ENCODE results near the gene ADARB1.

DNA sequence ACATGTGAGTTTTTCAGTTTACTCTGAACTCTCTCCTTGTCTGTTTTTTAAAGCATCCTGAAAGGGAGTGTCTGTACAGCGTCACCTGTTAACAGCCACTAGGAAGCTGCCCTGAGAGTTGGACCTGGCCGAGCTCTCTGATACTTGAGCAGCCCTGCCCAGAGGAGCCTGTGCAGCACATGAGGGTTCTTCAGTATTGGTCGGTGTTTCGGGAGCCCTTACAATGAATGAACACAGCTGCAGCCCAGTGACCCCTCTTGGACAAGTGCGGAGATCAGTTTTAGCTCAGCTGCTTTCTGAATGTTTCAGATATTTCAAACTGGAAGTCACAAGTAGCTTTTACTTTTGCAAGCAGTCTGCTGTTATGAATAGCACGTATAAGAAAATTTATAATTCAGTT lies 39.2 kb downstream of the ADARB1 start:
- TF ChIP-seq POLR2A (IDR thresholded peaks at IDR 0.05; ENCODE audit: low read depth, low read length) = no peak
- TF ChIP-seq, protein P1, sequence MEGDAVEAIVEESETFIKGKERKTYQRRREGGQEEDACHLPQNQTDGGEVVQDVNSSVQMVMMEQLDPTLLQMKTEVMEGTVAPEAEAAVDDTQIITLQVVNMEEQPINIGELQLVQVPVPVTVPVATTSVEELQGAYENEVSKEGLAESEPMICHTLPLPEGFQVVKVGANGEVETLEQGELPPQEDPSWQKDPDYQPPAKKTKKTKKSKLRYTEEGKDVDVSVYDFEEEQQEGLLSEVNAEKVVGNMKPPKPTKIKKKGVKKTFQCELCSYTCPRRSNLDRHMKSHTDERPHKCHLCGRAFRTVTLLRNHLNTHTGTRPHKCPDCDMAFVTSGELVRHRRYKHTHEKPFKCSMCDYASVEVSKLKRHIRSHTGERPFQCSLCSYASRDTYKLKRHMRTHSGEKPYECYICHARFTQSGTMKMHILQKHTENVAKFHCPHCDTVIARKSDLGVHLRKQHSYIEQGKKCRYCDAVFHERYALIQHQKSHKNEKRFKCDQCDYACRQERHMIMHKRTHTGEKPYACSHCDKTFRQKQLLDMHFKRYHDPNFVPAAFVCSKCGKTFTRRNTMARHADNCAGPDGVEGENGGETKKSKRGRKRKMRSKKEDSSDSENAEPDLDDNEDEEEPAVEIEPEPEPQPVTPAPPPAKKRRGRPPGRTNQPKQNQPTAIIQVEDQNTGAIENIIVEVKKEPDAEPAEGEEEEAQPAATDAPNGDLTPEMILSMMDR (conservative IDR thresholded peaks at IDR 0.05; ENCODE audit: low read depth, low read length) = no peak
- TF ChIP-seq RAD21 (IDR thresholded peaks at IDR 0.05; ENCODE audit: low read length) = no peak
- no peak for TF ChIP-seq MAFK (IDR thresholded peaks at IDR 0.05; ENCODE audit: low read depth, low read length)

All from IMR-90 (cell line).